Non-pigmented ciliary epithelial cell (primary cell): ENCODE measurements around the gene NUP85.
"Not testable (repeated sequence)": the region's sequence is repeated elsewhere in the genome, so short reads cannot be mapped to it uniquely, and the experiment has no call there.

ENCODE experiments used
- DNase-seq: peaks from one replicate; pipeline ENCODE4 v3.0.0-alpha.2; 2010; ENCODE audit warnings: low read depth

NUP85 gene

GRCh38 chr17:75205037-75205792 is at the start of gene NUP85:
TSS of gene NUP85 (plus strand) at chr17:75205679. CDS start at chr17:75205762, 83 bp downstream.
- DNase-seq, result peak; percentile 57

GRCh38 chr17:75158480-75158879 is 47.0 kb upstream of the NUP85 start:
- not testable (repeated sequence) for DNase-seq

- peak; percentile 65 for DNase-seq
Observed at GRCh38 chr17:75159196-75160031, 46.1 kb upstream of the NUP85 start.

GRCh38 chr17:75160211-75160610 is 45.3 kb upstream of the NUP85 start:
- DNase-seq, result no peak

- DNase-seq, result no peak
Observed at GRCh38 chr17:75163074-75163473, 42.4 kb upstream of the NUP85 start.

GRCh38 chr17:75164606-75165005 is 40.9 kb upstream of the NUP85 start:
- DNase-seq, result not testable (repeated sequence)

GRCh38 chr17:75168998-75169397 is 36.5 kb upstream of the NUP85 start:
- DNase-seq, result no peak

GRCh38 chr17:75173526-75173925 is 32.0 kb upstream of the NUP85 start:
- no peak for DNase-seq

- DNase-seq, result no peak
Observed at GRCh38 chr17:75174996-75175395, 30.5 kb upstream of the NUP85 start.

GRCh38 chr17:75176625-75177024 is 28.9 kb upstream of the NUP85 start:
- DNase-seq, result no peak

- DNase-seq, result no peak
Observed at GRCh38 chr17:75178453-75178852, 27.0 kb upstream of the NUP85 start.

- no peak for DNase-seq
Observed at GRCh38 chr17:75181110-75181509, 24.4 kb upstream of the NUP85 start.

GRCh38 chr17:75181608-75182318 is 23.7 kb upstream of the NUP85 start:
- DNase-seq, result no peak

- no peak for DNase-seq
Observed at GRCh38 chr17:75182319-75182568, 23.2 kb upstream of the NUP85 start.

GRCh38 chr17:75182569-75183436 is 22.7 kb upstream of the NUP85 start, which contains the start of gene SUMO2:
TSS of gene SUMO2 (minus strand) at chr17:75182959. CDS start at chr17:75182834, 125 bp downstream.
- peak; percentile 68 for DNase-seq

GRCh38 chr17:75183999-75184884 is 21.2 kb upstream of the NUP85 start:
- DNase-seq, result no peak

- no peak for DNase-seq
Observed at GRCh38 chr17:75188614-75189013, 16.9 kb upstream of the NUP85 start.

GRCh38 chr17:75191584-75191983 is 13.9 kb upstream of the NUP85 start:
- DNase-seq, result no peak

- no peak for DNase-seq
Observed at GRCh38 chr17:75194879-75195278, 10.6 kb upstream of the NUP85 start.

GRCh38 chr17:75199886-75200618 is 5.4 kb upstream of the NUP85 start:
- no peak for DNase-seq
